ENCODE measurements around the gene B3GAT1.

B3GAT1 gene

GRCh38 chr11:134425816-134426536 lies 13.9 kb upstream of the B3GAT1 start:
- DNase-seq = no peak
- H3K4me3 ChIP-seq (ENCODE audit: low read length) = no peak overlapping the region
- no peaks in the 10 kb centered on the region for H4K20me1 ChIP-seq (ENCODE audit: insufficient read depth, low read length)
- no peaks in the 10 kb centered on the region for H3K27me3 ChIP-seq (replicated peaks; ENCODE audit: insufficient read depth, low read length)
- no peaks in the 10 kb centered on the region for H3K9me3 ChIP-seq (replicated peaks; ENCODE audit: insufficient read depth, low read length)
- H3K4me1 ChIP-seq (ENCODE audit: low read length) = no peaks in the 10 kb centered on the region
- H3K4me2 ChIP-seq (ENCODE audit: low read depth, low read length) = no peak overlapping the region
- no peaks in the 10 kb centered on the region for H3K36me3 ChIP-seq (replicated peaks; ENCODE audit: insufficient read depth, low read length)
- no peak overlapping the region for H3K27ac ChIP-seq (ENCODE audit: low read length)
- no peaks in the 10 kb centered on the region for H3K9me2 ChIP-seq (replicated peaks; ENCODE audit: insufficient read depth, low read length)
- H3K9ac ChIP-seq (ENCODE audit: low read length) = no peak overlapping the region
- no peaks in the 10 kb centered on the region for H3K79me2 ChIP-seq (ENCODE audit: low read length)
- TF ChIP-seq EZH2 (optimal IDR thresholded peaks at IDR 0.05; ENCODE audit: low read depth, low read length) (no peak), CTCF (IDR thresholded peaks at IDR 0.05; ENCODE audit: low read length) (no peak), EZH2phosphoT487 (IDR thresholded peaks at IDR 0.05; ENCODE audit: low read length) (no peak)
- no peak overlapping the region for H2AFZ ChIP-seq (ENCODE audit: low read length)
- H3F3A ChIP-seq (ENCODE audit: insufficient read depth, low read length) = no peaks in the 10 kb centered on the region

- no peaks in the 10 kb centered on the region for H3K9me2 ChIP-seq (replicated peaks; ENCODE audit: insufficient read depth, low read length)
- no peak for DNase-seq
- H3F3A ChIP-seq (ENCODE audit: insufficient read depth, low read length) = no peaks in the 10 kb centered on the region
- no peak overlapping the region for H3K9ac ChIP-seq (ENCODE audit: low read length)
- no peaks in the 10 kb centered on the region for H3K9me3 ChIP-seq (replicated peaks; ENCODE audit: insufficient read depth, low read length)
- no peaks in the 10 kb centered on the region for H4K20me1 ChIP-seq (ENCODE audit: insufficient read depth, low read length)
- H3K27ac ChIP-seq (ENCODE audit: low read length) = no peak overlapping the region
- H3K4me3 ChIP-seq (ENCODE audit: low read length) = no peak overlapping the region
- no peak overlapping the region for H2AFZ ChIP-seq (ENCODE audit: low read length)
- H3K4me1 ChIP-seq (ENCODE audit: low read length) = no peaks in the 10 kb centered on the region
- H3K4me2 ChIP-seq (ENCODE audit: low read depth, low read length) = no peak overlapping the region
- TF ChIP-seq EZH2phosphoT487 (IDR thresholded peaks at IDR 0.05; ENCODE audit: low read length) (no peak), CTCF (IDR thresholded peaks at IDR 0.05; ENCODE audit: low read length) (no peak), EZH2 (optimal IDR thresholded peaks at IDR 0.05; ENCODE audit: low read depth, low read length) (no peak)
- H3K36me3 ChIP-seq (replicated peaks; ENCODE audit: insufficient read depth, low read length) = no peaks in the 10 kb centered on the region
- no peaks in the 10 kb centered on the region for H3K27me3 ChIP-seq (replicated peaks; ENCODE audit: insufficient read depth, low read length)
- no peaks in the 10 kb centered on the region for H3K79me2 ChIP-seq (ENCODE audit: low read length)
Measured at GRCh38 chr11:134425413-134425812, 13.4 kb upstream of the B3GAT1 start.

- no peak overlapping the region for H3K4me2 ChIP-seq (ENCODE audit: low read depth, low read length)
- no peaks in the 10 kb centered on the region for H3F3A ChIP-seq (ENCODE audit: insufficient read depth, low read length)
- H3K27ac ChIP-seq (ENCODE audit: low read length) = no peak overlapping the region
- H4K20me1 ChIP-seq (ENCODE audit: insufficient read depth, low read length) = no peaks in the 10 kb centered on the region
- TF ChIP-seq EZH2 (optimal IDR thresholded peaks at IDR 0.05; ENCODE audit: low read depth, low read length) = no peak
- H3K4me1 ChIP-seq (ENCODE audit: low read length) = no peaks in the 10 kb centered on the region
- no peak for DNase-seq
- H3K9me3 ChIP-seq (replicated peaks; ENCODE audit: insufficient read depth, low read length) = no peaks in the 10 kb centered on the region
- no peak overlapping the region for H3K9ac ChIP-seq (ENCODE audit: low read length)
- no peak overlapping the region for H3K4me3 ChIP-seq (ENCODE audit: low read length)
- no peaks in the 10 kb centered on the region for H3K27me3 ChIP-seq (replicated peaks; ENCODE audit: insufficient read depth, low read length)
- no peaks in the 10 kb centered on the region for H3K9me2 ChIP-seq (replicated peaks; ENCODE audit: insufficient read depth, low read length)
- no peaks in the 10 kb centered on the region for H3K36me3 ChIP-seq (replicated peaks; ENCODE audit: insufficient read depth, low read length)
- no peaks in the 10 kb centered on the region for H3K79me2 ChIP-seq (ENCODE audit: low read length)
- H2AFZ ChIP-seq (ENCODE audit: low read length) = no peak overlapping the region
Measured at GRCh38 chr11:134423106-134423505, 11.1 kb upstream of the B3GAT1 start.
